GM21723 (cell line): ENCODE measurements around the gene FBXW7.

Experiments used
- ATAC-seq: cut with Tn5 transposase; IDR thresholded peaks from one replicate; pipeline ENCODE4 v1.9.1; 2021; ENCODE audit warnings: mild to moderate bottlenecking, moderate library complexity; ENCODE audit not compliant: unreplicated experiment

The FBXW7 gene

DNA sequence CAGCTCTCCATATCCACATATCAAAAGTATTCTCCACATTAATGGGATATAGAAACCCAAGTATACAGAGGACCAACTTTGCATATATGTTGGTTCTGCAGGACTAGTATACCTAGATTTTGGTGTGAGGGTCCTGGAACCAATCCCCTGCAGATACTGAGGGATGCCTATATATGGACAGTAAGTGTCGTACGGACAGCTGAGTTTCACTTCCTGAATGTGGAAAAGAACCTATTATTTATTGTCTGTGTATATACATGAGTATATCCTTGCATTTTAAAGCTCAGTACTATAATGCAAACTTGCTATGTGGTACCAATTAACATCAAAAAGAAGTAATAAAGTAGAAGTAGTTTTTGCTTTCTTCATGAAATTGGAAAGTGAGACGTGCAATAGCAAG is 101.9 kb downstream of the FBXW7 start:
- no peak for ATAC-seq

DNA sequence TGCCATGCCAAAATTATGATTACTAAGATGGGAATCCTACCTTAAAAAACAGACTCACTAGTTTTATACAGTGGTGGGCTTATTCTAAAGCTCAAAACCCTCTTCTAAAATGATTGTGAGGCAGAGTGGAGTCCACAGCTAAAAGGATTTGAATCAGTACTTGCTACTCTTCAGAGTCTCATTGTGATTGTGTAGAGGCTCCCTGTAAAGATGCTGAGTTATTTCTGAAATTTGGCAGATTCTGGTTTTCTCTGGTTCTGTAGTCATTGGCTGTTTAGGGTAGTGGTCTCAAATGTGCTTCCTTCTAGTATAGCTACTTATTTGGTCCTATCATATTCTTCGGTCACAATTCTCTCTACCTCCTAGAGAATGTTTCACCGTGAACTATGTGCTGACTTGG is 104.1 kb downstream of the FBXW7 start:
- ATAC-seq: no peak

DNA sequence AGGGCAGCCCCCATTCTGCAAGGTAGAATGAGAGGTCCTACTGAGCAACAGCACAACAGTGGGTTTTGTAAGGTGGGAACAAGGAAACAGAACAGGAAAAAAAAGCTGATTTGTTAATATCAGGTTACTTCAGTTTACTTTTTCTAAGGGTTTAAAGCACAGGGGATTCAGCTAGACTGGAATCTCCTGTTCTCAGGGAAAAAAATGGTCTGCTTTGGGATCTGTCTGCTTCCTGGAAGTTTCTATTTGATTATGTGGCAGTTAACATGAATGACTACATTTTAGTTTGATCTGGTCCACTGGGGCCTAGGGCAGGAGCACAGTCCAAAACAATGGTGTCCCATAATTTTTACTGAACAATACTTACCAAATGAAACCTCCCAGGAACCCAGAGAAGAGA is 104.6 kb downstream of the FBXW7 start:
- ATAC-seq: no peak

DNA sequence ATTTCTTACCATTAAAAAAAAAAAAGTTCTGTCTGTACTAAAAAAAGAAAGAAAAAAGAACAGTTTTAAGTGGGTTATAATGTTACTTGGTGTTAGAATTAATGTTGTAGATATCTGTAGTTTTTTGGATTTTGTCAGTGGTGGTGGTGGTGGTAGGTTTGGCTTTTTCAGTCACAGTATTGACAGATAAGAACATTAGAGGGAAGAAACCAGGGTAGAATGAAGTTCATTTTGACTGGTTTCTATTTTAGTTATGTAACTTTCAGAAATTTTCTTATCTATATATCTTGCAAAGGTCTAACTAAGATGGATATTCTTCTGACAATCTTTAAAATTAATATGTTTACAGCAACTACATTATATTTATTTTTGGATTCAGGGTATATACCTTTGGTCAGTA is 105.4 kb downstream of the FBXW7 start:
- ATAC-seq: no peak

DNA sequence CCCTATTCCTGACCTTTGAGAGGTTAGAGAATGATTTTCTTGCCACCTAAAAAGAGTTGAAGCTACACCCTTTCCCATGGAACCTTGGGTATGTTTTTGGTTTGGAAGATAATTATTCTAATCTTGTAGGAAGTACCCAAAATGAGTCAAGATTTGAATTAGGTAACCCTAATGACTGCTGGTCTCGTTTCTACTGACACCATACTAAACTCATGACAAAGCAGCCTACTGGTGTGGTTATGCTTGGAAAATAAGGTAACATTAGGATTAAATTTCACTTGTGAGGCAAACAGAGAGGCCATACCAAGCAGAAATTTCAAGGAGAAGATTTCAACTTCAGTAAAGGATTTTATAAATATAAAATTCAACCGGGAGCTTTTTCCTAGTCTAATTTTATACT is 107.9 kb downstream of the FBXW7 start:
- ATAC-seq: no peak

DNA sequence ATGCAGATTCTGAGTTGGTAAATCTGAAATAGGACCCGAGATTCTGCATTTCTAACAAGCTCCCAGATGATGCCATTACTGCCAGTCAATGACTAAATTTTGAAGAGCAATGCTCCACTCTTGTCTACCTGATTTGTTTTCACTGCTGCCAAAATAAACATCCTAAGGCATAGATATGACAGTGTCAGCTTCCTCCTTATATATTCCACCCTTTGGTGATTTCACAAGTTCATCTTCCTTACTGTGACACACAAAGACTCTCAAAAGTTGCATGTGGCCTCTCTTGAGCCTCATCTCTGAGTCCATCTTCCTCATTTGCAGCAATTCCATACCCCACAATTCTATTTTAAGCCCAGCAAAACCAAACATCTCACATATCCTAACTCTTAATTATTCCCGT is 110.9 kb downstream of the FBXW7 start:
- no peak for ATAC-seq

DNA sequence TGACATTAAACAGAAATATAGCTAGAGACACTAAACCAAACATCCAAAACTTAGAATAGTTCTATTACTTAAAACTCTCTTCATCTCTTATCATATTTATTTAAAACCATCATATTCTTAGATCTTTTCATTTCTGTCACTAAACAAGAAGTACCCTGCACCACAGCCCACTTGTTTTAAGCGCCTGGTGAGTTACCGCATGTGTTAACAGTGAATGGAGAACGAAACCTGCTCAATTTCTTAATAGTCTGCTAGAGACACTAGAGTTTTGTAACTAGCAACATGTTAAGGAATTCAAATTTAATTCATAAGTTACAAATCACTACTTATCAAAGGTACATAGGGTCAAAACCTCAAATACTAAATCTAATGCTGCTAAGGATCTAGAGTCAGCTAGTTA is 111.5 kb downstream of the FBXW7 start:
- no peak for ATAC-seq

DNA sequence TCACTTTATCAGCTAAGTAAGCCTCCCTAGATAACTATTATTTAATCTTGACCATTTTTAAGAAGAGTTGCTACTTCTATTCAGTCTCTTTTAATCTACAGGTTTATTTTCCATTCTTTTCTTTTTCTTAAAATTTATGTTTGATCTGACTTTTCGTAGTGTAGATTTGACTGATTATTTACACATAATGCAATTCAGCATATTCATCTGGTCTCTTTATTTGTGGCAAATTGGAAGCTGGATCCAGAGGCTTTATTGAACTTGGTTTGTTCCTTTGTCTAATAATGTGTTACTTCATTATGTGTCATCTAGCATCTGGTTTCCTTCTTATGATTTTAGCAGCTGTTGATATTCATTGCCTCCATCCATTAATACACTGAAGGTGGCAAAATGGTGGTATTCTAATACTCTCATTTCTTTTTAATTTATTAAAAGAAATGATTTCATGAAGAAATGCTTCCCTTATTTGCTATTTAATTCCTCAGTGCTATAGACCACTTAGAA is 113.0 kb downstream of the FBXW7 start:
- no peak for ATAC-seq

DNA sequence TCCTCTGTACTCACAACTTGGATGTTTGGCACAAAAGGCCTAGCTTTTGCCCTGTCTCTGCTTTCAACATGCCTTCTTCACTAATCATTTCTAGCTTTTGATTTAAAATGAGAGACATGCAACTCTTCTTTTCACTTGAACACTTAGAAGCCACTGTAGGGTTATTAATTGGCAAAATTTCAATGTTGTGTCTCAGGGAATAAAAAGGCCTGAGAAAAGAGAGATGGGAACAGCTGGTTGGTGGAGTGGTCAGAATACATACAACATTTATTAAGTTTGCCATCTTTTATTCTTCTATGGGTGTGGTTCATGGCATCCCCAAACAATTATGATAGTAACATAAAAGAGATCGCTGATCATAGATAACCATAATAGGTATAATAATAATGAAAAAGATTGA is 114.3 kb downstream of the FBXW7 start:
- no peak for ATAC-seq

DNA sequence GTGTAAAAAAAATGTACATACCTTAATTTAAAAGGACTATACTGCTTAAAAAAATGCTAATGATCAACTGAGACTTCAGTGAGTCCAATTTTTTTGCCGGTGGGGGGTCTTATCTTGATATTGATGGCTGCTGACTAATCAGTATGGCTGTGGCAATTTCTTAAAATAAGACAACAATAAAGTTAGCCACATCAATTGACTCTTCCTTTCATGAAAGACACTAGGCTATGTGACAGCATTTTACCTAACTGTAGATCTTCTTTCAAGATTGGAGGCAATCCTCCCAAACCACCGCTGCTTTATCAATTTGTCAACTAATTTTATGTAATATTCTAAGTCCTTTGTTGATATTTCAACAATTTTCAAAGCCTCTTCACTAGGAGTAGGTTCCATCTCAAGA is 116.1 kb downstream of the FBXW7 start:
- ATAC-seq: no peak

DNA sequence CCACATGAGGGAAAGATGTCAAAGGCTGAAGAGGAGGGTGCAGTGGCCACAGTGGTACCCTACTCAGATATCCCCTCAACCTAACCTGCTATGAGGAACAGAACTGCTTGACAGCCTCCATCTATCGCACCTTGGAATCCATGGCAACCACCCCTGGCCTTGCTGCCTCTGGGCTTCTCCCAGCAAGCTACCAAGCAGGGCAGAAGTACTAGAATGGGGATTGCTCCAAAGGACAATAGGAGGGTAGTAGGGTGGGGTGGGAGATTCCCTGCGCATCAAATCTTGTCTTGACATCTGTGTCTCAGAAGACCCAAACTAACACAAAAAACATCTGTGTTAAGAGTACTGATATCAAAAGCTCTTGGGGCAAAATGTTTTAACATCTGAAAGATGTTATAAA is 118.2 kb downstream of the FBXW7 start:
- ATAC-seq: no peak

DNA sequence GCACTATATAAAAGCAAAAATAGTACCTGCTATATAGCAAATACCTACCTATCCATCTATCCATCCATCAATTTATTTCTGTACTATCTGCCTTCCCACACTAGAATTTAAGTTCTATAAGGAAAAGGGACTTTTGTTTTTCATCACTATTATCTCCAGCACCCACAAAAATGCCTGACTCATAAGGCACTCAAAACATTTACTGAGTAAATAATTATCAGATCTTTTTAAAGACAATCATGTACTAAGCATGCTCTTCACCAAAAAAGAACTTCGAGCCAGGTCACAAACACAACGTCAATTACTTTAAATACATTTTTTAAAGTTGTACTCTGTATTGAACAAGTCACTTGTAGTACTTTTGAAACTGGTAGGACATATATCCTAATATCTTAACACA is 119.9 kb downstream of the FBXW7 start:
- no peak for ATAC-seq

DNA sequence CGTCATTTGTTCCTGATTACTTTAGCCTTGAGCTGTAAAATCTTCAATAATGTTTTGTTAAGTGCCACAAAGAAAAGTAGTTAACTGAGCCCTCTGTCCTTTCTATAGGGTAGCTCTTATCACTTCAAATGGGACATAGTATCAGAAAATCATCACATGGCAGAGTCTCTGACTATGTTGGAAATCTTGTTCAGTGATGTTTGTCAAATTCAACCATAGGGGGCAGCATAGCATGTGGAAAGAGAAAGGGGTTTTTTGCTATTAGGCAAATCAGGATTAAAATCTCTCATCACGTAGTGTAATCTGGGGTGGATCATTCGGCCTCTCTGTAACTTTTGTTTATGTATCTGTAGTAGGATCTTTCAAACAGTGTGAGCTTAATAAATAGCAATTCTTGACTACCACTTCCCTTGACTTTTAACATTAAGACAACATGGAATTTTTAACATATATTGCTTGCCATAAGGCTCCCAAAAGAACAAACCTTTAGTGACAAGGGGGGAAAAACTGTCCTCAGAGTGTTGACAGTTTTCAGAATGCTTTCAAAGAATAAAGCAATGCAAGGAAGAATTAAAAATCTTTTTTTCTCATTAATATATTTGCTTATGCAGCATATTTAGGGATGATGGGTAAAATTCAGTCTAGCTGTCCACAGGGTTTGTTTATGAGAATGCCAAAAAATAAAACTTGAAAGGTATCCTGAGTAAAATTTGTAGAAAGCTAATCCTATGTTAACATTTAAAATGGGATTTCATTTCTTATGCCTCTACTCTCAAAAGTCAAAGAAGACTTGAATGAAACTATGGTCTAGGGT is 127.2 kb downstream of the FBXW7 start:
- no peak for ATAC-seq

DNA sequence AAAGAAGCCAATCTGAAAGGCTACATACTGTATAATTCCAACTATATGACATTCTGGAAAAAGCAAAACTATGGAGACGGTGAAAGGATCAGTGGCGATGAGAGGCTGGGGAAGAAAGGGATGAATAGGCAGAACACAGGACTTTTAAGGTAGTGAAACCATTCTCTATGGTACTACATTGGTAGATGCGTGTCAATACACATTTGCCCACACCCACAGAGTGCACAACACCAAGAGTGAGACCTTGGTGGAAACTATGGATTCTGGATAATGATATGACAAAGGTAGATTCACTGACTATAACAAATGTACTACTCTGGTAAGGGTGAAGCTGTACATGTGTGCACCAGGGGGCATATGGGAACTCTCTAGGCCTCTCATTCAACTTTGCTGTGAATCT is 134.5 kb downstream of the FBXW7 start:
- no peak for ATAC-seq

DNA sequence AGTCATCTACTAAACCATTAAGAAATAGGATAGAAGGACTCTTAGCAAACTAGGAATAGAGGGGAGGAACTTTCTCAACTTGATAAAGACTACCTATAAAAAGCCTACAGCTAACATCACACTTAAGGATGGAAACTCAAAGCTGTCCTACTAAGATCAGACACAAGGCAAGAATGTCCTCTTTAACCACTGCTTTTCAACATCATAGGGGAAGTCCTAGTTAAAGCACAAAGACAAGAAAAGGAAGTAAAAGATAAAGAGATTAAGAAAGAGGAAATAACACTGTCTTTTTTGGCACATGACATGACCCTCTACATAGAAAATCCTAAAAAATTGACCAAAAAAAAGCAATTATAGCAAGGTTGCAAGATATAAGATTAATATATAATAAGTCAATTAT is 136.6 kb downstream of the FBXW7 start:
- ATAC-seq: no peak

DNA sequence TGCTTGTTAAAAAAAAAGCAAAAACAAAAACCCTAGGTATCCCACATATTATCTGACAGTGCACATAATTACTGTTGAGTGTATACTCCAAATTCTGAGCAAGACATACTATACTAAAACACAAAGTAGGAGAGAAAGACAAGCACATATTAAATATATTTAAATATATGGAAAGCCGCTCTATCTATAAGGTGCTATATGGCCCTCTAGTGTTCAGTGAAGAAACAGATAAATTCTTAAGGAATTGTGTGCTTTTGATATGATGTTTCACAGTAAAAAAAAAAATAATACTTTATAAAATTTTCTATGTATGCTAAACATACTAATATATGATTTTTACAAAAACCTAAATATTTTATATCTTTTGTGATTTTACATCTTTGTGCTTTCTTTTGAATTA is 137.8 kb downstream of the FBXW7 start:
- no peak for ATAC-seq

DNA sequence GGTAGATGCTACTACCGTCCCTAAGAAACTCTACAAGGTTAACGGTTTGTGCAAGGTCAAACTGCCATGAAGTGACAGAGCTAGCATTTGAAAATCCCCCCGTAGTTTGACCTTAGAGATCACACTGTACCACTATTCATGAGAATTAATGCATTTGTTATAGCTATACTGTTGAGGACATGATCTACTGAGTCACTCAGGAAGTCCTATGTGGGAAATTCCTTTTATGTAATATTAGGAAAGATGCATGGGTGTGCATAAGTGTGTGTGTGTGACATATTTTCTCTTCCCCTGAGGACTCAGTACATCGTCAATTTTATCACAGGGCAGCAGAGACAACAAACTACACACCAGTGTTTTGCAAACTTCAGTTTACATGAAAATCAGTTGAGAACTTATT is 141.1 kb downstream of the FBXW7 start:
- ATAC-seq: no peak

DNA sequence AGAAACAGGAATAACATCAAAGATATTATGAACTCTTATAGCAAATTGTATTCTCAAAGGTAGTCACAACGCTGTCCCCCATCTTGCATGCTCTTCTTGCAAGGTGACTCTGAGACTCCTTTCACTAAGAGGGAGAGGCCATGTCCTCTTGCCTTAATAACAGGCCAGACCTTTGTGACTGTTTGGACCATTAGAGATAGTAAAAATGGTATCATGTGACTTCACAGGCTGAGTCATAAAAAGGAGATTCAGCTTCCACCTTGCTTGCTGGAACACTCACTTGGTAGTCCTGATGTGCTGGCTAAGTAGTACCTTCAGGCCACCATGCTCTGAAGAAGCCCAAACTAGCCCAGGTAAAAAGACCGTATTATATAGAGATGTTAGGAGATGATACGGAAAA is 143.8 kb downstream of the FBXW7 start:
- no peak for ATAC-seq

DNA sequence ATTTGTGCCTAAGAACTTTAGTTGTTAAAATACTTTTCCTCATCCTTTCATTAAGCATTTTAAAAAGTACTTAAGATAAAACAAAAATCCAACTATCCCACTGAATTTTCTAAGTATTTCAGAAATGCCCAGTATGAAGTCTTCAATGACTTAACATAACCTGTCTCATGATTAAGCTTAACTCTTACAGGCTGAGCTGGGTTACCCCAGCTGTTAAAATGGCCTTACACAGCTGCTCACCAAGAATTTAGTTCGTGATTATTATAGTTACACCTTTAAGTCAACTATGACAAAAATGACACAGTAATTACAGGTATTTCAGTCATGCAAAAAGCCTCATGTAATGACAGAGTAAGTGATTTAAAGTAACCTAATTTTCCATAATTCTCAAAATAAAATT is 145.7 kb downstream of the FBXW7 start:
- ATAC-seq: no peak

DNA sequence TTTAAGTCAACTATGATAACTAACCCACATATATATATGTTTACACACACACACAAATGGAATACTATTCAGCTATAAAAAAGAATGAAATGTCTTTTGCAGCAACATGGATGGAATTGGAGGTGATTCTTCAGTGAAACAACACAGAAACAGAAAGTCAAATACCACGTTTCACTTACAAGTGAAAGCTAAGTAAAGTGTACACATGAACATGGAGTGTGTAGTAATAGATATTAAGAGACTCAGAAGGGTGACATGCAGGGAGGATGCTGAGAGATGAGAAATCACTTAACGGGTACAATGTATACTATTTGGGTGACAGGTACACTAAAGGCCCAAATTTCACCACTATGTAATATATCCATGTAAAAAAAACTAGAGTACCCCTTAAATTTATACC is 146.5 kb downstream of the FBXW7 start:
- ATAC-seq: no peak

DNA sequence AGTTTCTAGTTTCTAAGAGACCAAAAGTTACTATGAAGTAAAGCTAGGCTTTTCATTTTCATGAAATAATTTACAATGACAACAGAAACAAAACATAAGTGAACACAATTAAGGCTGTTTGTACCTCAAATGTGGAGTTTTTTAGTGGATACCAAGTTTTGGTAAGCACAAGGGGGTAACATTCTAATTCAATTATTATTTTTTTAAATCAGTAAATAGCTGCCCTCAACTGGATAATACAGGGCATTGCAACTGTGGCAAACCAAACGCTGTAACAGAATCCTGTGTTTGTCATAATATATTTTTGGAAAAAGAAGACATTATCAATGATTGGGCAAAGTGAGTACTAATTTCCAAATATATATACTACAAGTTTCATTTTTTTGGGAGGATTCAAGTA is 150.3 kb downstream of the FBXW7 start:
- no peak for ATAC-seq

DNA sequence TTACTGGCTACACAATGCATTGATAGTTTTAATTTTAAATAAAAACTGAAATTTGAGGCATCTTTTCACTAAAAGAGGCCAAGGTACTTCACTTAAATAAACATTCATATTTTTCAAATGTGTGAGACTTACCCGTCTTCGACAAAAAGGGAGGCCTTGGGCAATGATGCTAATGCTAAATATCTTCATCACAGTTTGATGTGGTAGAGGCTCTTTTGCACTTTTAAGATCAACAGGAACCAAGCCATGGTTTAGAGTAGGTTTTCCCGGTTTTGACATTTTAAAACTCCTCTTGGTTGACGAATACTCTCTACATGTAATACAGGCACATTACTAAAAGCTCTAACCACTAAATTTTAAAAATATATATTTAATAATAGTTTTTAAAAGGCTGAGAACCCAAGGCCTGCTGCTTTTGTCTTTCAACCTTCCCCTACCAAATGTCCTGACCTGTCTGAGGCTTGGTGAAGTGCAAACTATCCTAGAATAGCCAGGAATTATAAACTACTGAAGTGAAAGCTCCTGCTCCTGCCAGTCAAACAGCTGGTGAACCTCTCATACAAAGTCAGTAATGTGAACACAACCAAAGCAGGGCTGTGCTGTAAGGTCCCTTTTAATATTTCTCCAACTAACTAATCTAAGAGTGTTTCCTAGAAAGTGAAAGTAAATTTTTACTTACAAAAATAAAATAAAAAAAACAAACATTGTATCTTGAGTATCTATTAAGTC is 153.7 kb downstream of the FBXW7 start:
- ATAC-seq: peak; percentile 59
